Erythroblast (primary cell): ENCODE measurements around the gene DNAJB11.
"Not testable (repeated sequence)": the region's sequence is repeated elsewhere in the genome, so short reads cannot be mapped to it uniquely, and the experiment has no call there.

Source experiments
- DNase-seq, 2 experiments: peaks; one replicate each; lab custom pipeline; 2025; lab: John Stamatoyannopoulos, UW
- GATA1 ChIP-seq: IDR thresholded peaks from 2 replicates; pipeline ENCODE4 v1.6.1; 2011; ENCODE audit warnings: low read depth, mild to moderate bottlenecking, control low read depth, low read length, moderate library complexity
- POLR2A ChIP-seq: IDR thresholded peaks from 2 replicates; pipeline ENCODE4 v1.6.1; 2011; ENCODE audit warnings: mild to moderate bottlenecking, low read length

DNAJB11 gene

DNA sequence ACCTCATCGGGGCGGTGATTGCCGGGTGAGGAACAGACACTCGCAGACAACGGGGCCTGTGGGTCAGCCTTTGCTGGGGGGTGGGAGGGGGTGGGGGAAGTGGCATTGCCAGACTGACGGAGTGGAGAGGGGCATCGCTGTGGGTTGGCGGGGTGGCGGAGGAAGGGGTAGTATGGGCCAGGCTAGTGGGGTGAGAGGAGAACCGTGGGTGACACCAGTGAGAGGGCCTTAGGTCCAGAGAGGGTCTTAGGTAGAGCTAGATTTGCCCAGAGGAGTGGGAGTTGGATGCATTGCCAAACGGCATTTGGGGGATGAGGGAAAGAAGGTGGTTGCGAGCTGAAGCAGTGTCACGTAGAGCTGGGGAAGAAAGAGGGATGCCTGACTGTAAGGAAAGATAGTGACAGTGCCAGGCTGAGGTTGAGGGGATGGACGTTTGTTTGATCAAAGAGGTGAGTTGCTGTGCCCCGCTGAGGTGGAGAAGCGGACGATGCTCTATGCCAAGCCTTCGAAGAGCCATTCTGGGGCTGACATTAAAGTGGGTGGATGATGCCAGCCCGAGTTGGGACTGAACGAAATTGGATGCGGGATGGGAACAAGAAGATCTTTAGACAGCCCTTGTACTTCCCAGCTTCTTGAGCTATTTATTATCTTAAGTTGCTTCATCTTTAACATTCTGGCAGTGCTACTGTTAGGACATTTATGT, 572 bp downstream of the DNAJB11 start:
- TF ChIP-seq POLR2A (no peak), GATA1 (no peak)
- DNase-seq, result peak; percentile 32 to 68

DNA sequence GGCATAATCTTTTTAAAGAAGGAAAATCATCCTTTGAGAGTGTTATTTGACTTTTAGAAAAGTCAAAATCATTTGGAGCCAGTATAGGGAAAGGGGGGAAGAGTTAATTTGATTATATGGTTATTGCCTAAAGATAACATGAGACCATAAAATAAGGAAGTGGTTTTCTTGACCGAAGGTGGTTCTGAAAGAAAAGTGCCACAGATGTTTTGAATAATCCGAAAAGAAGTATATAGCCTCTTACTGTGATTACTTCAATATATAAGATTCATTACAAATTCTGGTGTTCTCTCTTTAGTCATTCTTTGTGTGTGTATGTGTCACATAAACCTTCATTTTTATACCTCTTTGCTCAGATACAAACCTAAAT, 1.1 kb downstream of the DNAJB11 start:
- no peak for DNase-seq
- TF ChIP-seq GATA1 (no peak), POLR2A (no peak)

DNA sequence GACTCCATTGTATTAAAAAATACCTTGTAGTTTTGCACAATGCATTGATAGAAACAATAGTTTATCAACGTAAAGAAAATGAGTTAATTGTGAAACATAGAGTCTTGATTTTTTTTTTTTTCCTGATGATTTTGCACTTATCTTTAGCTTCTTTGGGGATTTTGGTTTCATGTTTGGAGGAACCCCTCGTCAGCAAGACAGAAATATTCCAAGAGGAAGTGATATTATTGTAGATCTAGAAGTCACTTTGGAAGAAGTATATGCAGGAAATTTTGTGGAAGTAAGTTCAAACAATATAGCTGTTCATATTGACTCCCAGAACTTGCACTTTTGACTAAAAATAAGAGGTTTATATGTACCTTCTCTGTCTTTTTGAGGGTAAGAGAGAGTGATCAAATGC, 7.0 kb downstream of the DNAJB11 start:
- TF ChIP-seq POLR2A (no peak), GATA1 (no peak)
- DNase-seq, result no peak

DNA sequence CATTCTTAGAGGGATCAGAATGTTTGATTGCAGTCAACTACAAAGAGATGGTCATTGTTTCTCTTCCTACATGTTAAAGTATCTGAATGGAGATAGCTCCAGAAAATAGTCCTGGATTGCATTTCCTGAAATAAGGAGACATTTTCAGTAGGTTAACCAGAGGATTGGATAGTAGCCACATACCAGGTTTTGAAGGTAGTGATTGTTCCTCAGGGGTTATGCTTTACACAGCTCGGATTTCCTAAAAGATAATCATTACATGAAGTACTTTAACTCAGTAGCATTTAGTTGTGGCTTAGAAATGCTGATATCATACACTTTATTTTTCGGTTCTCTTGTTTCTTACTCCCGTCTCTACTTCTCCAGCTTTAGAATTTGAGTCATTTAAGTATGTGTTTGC, 10.3 kb downstream of the DNAJB11 start:
- DNase-seq, result no peak
- no peak for TF ChIP-seq GATA1
- TF ChIP-seq POLR2A, result no peak

DNA sequence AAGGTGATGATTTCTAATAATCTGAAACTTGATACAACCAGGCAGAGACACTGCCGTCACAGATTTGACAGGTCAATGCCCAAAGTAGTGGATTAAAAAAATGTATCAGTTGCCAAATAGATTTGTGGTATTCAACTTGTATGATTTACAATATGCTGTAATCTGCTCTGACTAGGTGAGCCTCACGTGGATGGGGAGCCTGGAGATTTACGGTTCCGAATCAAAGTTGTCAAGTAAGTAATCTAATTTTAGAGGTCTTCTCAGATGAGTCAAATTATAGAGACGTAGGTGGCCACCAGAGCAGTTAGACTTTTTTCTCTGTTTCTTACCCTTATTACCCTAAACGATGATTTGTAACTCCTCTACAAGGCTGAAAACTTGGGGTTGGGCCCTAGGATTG, 12.0 kb downstream of the DNAJB11 start:
- DNase-seq, result no peak
- no peak for TF ChIP-seq POLR2A
- no peak for TF ChIP-seq GATA1

DNA sequence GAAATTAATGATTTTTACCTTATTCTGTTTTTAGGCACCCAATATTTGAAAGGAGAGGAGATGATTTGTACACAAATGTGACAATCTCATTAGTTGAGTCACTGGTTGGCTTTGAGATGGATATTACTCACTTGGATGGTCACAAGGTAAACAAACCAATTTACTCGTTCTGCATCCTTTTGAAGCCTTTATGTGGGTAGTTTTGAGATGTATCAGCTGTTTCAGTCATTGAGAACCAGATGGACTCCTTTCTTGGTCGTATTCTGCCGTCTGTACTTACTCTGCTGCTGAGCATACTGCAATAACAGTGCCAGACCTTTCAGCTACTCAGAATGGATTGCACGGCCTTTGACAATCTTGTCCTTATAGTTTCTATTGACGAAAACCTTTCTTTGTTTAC, 13.3 kb downstream of the DNAJB11 start:
- DNase-seq, result no peak
- no peak for TF ChIP-seq POLR2A
- no peak for TF ChIP-seq GATA1

DNA sequence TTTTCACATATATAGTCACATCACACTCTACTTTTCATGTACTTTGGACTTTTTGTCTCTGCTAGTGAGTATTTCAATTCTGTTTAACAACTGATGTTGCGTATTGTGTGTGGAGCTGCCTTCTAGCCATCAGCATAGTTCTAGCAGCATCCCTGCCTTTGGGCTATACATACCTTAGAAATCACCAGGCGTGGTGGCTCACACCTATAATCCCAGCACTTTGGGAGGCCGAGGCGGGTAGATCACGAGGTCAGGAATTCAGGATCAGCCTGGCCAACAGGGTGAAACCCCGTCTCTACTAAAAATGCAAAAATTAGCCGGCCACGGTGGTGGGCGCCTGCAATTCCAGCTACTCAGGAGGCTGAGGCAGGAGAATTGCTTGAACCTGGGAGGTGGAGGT, 15.7 kb downstream of the DNAJB11 start:
- not testable (repeated sequence) for DNase-seq

DNA sequence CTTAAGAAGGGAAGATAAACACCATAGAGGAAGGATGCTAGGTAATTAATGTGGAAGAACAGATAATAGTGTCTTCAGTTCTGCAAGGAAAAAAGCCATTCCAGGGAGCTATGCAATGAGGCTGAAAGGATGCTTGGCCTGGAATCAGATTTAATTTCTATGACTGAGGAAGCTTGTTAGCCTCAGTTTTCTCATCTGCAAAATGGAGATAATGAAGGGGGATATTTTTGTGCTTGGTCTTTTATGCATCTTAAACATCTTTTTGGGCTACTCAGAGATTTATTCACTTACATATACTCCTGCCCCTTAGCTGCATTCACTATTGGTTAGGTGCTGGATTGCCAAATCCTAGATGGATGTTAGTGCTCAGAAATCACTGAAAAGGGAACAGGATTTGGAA, 16.7 kb downstream of the DNAJB11 start:
- DNase-seq, result no peak
- TF ChIP-seq POLR2A (no peak), GATA1 (no peak)

DNA sequence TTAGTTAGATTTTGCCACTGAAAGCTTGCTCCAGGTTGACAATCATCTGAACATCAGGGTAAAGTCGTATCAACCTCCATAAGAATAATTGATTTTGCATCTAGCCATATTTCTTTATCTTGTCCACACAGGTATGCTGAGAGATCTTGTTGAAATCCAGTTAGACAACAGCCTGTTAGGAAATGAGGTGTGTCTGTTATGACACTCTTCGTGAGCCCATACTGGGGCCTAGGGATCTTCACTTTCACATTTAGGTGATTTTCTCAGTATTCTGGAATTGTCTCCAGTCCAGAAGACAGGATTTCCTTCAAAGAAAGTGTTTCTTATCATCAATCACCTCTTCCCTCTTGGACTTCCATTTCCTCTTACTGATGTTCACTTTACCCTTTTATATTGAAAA, 18.1 kb downstream of the DNAJB11 start:
- peak in 1 of 2 experiments; percentile 12 for DNase-seq
- TF ChIP-seq GATA1, result no peak
- no peak for TF ChIP-seq POLR2A

DNA sequence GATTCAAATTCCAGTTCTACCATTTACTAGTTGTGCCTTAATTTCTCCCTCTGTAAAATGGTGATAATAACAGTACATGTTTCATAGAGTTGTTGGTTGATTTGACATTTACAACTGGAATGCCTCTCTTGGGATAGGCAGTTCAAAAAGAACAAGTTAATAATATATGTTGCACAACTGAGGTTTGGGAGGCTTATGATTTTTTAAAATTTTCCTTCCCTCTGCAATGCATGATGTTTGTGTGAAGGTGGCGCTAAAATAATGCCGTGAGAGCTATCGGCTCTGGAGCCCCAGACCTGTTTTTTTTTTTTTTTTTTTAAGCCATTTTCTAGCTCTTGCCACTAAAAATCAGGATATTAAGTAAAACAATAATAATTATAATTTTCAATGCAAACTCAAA, 18.6 kb downstream of the DNAJB11 start:
- peak; percentile 22 to 23 for DNase-seq
- TF ChIP-seq GATA1 (no peak), POLR2A (no peak)

DNA sequence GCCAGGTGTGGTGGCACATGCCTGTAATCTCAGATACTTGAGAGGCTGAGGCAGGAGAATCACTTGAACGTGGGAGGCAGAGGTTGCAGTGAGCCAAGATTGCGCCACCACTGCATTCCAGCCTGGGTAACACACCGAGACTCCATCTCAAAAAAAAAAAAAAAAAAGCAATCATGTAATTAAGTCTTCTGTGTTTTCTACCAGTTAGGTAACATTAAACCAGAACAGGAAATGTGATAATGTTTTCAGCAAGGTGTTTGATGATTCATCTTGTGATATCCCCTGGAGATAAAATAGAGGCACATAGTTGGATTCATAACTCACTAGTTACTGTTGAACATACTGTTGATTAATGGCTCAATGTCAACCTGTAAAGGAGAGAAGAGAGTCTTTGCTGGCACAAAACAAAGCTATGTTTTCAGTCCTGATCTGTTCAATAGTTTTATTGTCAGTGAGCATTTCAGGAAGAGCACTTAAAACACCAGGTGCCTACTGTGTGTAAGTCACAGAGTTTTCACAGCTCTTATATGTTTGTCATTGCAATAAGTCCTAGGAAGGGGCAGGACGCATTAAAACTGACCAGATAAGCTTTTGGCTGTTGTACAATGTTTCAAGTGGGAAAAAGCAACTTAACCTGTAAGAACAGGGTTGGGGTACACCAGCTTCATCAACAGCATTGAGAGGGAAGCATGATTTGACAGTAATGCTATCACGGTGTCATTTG, 19.5 kb downstream of the DNAJB11 start:
- no peak for TF ChIP-seq GATA1
- no peak for TF ChIP-seq POLR2A
- no peak for DNase-seq

DNA sequence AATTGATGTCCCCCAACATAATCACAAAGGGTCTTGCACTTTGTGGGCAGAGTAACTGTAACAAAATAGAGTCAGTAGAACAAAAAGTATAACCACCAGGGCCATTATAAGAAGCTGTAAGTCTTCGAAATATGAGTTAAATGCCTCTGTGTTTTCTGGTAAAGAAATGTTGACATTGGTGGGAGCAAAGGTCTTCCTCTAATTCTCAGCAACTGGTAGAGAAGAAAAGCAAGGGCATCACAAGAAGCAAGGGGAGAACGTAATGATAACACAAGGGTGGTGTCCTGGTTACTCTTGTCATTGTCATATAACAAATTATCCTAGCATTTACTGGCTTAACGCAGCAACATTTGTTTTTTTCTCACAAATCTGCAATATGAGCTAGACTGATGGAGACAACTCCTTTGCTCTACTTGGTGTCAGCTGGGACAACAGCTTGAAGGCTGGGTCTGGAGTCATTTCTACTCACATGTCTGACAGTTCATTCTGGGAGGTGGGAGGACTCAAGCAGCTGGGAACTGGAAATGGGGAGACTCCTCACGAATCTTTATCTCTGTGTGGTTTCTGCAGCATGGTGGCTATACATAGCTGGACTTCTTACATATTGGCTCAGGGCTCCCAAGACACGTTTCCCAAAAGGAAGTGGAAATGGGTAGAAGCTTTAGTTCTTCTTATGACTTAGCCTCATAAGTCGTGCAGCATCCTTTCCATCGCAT, 20.2 kb downstream of the DNAJB11 start:
- no peak for DNase-seq
- TF ChIP-seq POLR2A (no peak), GATA1 (no peak)

DNA sequence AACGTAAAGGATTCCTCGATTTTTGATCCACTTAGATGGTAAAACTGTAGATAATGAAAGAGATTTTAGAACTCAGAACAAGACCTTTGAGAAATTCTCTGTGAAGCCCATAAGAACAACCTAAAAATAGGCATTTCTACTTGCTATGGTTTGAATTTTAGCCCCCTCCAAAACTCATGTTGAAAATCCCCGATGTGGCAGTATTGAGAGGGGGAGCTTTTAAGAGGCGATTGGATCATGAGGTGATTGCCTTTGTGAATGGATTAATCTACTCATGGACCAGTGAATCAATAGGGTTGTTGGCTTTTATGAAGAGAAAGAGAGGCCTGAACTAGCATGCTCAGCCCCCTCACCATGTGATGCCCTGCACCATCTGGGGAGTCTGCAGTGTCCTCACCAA, 22.2 kb downstream of the DNAJB11 start:
- no peak for TF ChIP-seq POLR2A
- no peak for TF ChIP-seq GATA1
- DNase-seq, result no peak

DNA sequence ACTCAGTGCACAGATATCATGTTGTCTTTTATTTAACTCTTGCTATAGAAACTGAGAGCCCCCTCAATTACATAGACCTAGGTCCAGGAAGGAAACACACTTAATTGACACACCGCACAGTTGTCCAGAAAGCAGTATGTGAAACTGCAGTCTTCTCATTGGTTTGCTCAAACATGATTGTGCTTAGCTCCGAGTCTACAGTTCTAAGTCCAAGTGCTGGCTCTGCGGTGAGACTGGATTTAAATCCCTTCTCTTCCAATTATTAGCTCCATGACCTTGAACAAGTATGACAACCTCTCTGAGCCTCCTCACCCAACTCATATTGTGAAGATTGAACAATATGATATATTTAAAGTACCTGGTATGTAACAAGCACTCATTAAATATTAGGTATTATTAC, 23.3 kb downstream of the DNAJB11 start:
- no peak for DNase-seq

DNA sequence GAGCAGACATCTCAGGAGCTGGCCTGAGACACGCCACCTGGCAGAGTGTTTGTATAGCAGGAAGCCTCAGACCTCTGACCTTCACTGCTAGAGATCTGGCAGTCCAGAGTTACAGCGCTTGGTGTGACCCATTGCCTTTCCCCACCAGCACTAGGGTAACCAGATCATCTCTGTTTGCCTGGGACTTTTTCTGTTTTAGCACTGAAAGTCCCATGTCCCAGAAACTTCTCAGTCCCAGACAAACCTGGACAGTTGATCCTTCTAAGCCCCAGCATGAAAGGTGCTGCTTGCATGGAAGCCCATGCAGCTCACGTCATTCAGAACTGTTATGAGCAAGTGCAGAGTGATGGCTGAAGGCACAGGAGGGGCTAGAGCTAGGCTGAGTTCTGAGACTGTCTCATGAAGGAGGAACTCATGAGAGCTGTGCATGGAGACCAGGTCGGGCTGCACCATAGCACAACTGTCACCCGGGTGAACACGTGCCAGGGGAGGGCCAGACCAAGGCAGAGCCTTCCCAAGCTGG, 24.1 kb downstream of the DNAJB11 start:
- no peak for DNase-seq
- no peak for TF ChIP-seq POLR2A
- TF ChIP-seq GATA1, result no peak

More for the DNA sequence above, 23.3 kb downstream of the DNAJB11 start:
- TF ChIP-seq GATA1 (no peak), POLR2A (no peak)
